Urothelium cell line (cell line): ENCODE data around the gene ING1.
A peak's percentile ranks its signal among the peaks of the same experiment; 100 is the strongest.
"Not testable (repeated sequence)": the region's sequence is repeated elsewhere in the genome, so short reads cannot be mapped to it uniquely, and the experiment has no call there.

Source experiments
- DNase-seq: peaks from one replicate; pipeline ENCODE4 v3.0.0; 2011; ENCODE audit warnings: low spot score, mixed read lengths
- FAIRE-seq: peaks from 2 replicates; lab custom pipeline; 2011; peaks lifted over from hg19 to GRCh38; lab: Jason Lieb, UNC

Gene ING1

DNA sequence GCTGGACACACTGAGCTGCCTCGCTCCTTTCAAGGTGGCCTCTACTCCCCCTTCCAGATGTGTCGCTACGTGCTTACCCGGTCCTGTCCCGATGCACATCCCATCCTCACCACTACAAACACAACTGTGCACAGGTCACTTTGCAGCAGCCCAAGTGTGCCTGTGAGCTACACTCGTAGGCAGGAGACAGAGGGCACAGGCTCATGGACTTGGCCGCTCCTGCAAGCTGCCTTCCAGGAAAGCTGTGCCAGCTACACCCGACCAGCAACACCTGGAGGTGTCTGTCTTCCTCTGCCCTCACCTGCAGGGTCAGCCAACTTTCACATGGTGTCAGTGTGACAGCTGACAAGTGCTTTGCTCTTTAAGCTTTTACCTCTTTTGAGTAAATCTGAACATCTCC lies 23.0 kb upstream of the ING1 start:
- DNase-seq (no peak), FAIRE-seq (no peak)

DNA sequence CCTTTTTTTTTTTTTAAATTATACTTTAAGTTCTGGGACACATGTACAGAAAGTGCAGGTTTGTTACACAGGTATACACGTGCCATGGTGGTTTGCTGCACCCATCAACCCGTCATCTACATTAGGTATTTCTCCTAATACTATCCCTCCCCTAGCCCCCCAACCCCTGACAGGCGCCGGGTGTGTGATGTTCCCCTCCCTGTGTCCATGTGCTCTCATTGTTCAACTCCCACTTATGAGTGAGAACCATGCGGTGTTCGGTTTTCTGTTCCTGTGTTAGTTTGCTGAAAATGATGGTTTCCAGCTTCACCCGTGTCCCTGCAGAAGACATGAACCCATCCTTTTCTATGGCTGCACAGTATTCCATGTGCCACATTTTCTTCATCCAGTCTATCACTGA lies 17.7 kb upstream of the ING1 start:
- DNase-seq, FAIRE-seq: not testable (repeated sequence)

DNA sequence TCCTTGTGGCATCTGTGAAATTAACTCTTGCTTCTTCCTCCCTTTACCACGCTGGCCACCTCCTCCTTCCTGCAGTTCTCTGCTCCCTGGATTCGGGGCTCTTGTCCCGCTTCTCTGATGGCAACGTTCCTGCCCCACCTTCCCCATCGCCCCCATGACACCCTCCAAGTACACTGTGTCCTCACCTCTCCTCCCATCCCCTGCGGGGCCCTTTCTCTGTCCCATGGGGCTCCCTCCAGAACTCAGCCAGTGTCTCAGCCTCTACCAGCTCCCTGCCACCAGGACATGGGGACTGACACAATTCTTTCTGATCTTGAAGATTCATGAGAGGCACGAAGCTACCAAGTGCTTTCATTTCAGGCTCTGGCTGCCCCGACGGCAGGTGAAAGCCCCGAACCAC lies 16.7 kb upstream of the ING1 start:
- DNase-seq (no peak), FAIRE-seq (no peak)

DNA sequence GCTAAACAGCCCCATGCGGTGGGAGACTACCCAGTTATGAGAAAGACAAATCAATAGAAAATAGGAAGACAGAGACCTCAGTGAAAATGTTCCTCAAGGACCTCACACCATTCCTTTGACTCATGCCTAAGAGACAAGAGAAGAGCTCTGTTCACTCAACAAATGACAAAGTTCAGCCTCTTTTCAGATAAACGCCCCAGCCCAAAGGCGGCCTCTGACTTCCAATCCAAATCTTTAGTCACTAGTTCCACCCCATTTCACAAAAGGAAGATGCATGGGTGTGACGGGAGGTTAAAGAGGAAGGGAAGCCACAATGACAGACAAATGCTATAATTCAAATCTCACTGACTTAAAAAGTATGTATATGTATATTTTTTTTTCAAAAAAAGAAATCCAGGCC lies 15.7 kb upstream of the ING1 start:
- FAIRE-seq (no peak), DNase-seq (no peak)

DNA sequence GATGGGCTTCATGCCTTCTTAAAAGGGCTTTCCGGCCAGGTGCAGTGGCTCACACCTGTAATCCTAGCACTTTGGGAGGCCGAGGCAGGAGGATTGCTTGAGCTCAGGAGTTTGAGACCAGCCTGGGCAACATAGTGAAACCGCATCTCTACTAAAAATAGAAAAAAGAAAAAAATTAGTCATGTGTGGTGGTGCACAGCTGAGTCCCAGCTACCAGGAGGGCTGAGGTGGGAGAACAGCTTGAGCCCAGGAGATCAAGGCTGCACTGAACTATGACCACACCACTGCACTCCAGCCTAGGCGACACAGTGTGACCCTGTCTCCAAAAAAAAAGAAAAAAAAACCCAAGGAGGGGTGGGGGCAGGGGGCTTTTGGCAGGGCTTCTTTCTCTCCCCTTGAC lies 14.8 kb upstream of the ING1 start:
- no peak for DNase-seq
- no peak for FAIRE-seq

DNA sequence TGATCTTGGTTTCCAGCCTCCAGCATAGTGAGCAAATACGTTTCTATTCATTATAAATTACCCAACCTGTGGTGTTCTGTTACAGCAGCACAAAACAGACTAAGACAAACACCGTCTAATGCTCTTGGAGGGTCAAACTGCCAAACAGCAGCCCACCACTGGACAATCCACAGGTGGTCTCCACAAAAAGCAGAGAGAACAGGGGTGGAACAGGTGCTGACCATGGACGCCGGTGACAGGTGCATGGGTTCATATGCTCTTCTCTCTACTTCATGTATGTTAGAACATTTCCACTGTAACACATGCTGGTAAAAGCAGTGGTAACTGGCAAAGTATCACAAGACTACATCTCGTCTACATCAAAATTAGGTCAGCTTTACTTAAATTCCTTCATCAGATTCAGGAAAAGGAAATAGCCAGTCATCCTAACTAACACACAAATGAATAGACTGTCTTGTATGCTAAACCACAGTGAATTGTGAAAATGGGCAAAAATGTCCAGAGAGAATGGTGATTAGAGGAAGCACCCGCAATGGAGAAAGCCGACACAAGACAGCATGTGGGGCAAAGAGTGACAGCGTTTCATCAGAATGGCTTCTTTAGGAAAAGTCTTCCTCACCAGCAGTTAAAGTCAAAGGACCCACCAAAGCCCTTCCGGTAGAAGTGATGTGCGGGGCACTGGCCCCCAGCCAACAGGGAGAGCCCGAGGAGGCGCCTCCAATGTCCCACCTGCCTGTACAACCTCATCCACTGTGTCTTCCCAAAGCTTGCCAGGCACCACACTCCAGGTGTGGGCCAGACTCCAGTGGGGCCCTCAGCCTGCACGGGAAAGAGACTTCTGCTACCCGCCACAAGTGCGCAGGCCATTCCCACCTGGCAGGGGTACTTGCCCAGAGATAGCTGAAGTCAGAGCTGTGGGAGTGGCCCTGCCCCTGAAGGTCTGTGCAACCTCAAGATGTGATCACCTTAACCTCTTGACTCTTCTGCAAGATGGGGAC lies 14.1 kb upstream of the ING1 start:
- FAIRE-seq (no peak), DNase-seq (no peak)

DNA sequence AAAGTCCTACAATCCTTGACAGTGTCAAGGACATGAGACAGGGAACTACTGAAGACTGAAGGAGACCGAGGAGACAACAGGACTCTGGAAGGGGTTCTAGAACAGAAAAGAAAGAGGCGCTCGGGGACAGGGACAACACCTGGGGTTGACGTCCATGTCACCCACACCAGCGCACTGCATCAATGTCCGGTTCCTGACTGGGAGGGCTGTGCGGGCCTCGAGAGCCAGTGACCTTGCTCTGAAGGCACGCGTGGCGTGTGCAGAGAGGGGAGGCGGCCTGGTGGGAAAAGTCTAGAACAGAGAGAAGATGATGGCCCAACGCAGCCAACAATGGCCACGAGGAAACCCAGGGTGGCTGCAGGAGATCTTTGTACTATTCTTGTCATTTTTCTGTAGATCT lies 13.3 kb upstream of the ING1 start:
- DNase-seq, result no peak
- FAIRE-seq, result no peak

DNA sequence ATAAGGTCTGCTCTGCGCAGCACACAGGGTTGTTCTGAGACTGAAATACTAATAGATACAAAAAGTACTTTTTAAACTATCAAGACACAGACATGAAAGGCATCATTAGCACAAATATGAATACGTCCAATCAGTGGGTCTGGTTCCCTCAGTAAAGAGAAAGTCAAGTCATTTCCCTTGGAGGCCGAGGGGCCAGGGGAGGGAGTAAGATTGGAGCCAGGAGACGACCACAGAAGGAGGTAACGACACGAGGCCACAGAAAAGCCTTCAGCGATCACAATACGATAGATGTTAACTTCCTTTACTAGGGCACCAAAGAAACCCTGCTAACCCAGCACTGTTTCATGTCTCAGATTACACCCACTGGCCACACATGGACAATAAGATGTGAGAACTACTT lies 12.9 kb upstream of the ING1 start:
- FAIRE-seq, result no peak
- DNase-seq, result no peak

DNA sequence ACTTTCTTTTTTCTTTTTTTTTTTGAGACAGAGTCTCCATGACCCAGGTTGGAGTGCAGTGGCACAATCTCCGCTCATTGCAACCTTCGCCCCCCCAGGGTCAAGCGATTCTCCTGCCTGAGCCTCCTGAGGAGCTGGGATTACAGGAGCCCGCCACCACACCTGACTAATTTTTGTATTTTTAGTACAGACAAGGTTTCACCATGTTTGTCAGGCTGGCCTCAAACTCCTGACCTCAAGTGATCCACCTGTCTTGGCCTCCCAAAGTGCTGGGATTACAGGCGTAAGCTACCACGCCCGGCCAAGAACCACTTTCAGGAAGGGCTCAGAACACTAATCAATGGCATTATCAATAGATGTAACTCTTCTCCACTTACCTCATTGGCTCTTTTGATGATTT lies 12.4 kb upstream of the ING1 start:
- DNase-seq, FAIRE-seq: not testable (repeated sequence)

DNA sequence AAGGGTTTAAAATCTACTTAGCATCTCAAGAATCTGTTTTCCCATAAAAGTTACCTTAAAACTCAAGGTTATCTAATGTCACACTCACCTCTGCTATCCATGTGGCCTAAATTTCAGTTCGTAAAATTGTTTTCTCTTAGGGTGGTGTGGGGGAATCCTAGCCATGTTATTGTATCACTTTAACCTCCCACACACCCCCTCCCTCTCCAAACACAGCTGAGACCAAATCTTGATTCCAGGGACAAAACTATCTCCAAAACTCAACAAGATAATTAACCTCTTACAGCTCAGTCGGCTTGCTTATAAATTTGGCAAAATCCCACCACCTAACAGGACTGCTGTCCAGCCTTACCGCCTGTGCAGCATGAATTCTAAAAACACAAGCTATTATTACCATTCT lies 11.4 kb upstream of the ING1 start:
- DNase-seq, result no peak
- no peak for FAIRE-seq

DNA sequence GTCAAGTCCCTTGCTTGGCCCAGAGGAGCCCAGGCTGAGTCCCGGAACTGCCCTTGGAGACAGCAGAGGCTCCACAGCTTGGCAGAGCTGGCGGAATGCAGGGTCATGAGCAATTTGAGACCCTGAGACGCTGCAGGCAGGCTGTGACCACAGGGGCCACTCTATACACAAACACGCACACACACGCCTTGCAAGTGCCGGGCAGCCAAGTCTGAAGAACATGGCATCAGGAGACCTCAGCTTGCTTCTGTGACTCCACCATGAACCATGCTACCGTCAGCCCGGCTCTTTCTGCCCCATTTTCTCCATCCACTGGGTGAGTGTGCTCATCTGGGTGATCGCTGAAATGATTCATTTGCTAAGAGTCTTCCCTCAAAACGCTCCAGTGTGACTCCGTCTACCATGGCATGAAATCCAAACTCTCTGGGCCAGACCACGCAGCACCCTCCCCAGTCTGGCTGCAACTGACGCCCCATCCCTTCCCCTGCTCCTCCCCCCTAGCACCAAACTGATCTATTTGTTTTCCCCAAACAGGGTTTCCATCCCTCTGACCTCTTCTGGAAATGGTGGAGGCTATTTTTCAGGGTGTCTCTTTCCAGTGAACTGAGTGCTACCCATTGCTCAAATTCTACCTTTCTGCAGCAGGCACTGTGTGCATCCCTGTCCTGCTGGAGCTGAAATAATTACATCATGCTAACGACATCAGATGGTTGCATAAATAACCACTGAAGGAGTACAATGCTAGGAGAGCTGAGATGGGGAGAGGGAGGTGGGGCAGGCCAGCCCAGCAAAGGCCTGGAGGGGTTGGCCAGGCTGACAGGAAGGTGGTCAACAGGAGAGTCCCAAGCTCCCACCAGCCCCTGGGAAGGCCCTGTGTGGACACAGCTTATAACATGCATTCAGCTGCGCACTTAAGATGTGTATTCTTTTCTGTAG lies 10.6 kb upstream of the ING1 start:
- DNase-seq, result no peak
- FAIRE-seq, result no peak

DNA sequence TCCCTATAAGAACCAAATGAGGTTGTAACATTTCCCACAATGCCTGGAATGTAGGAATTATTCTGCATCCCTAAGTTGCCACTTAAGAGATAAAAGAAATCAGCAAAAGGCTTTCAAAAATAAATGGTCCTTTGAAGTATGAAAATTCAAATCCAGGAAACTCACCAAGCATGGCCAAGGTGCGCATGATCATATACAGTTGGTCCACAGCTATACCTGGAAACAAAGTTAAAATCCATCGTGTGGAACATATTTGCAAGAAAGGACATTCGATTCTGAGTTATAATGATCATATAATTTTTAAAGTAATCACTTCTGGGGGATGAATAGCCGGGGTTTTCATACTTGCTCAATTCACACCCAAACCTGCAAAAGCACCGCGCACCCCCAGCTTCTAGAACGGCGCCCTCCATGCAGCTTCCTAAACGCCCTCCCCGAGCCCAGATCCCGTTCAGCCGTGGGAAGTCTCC lies 8.1 kb upstream of the ING1 start:
- DNase-seq (no peak), FAIRE-seq (no peak)

DNA sequence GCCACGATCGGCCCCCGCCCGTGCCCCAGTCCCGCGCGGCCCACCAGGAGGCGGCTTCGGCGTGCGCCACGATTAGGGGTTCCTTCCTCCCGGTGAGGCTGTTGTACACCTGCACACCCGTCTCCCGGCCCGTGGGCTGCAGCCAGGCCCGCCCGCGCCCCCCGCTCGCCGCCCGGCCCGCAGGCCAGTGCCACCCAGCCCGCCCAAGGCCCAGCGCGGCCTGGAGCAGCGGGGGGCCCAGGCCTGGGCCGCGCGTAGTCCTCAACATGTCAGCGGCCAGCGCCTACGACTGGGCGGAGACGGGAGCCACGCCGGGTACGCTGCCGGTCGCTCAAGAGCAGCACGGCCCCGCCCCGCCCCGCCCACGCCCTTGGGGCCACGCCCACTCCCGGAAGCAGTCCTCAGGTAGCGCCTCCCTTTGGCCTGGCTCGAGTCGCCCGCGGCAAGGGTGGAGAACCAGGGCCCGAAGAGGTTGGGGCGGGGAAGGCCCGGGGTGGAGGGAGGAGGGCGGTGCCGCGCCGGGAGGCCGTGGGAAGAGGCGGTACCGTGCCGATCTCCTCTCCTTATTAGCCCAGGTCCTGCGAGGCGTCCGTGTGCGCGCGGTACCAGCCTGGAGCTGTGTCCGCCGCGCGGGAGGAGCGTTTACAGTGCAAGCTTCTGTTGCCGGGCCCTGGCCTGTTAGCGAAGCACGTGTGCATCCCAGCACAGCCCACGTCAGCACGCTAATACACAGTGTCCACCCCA lies 7.5 kb upstream of the ING1 start, which contains the start of gene CARS2:
Gene CARS2 (minus strand): TSS at position 291 of the 744 bp plus-strand sequence. CDS start 23 bp downstream, at position 268.
- DNase-seq (peak; percentile 93), FAIRE-seq (no peak)

DNA sequence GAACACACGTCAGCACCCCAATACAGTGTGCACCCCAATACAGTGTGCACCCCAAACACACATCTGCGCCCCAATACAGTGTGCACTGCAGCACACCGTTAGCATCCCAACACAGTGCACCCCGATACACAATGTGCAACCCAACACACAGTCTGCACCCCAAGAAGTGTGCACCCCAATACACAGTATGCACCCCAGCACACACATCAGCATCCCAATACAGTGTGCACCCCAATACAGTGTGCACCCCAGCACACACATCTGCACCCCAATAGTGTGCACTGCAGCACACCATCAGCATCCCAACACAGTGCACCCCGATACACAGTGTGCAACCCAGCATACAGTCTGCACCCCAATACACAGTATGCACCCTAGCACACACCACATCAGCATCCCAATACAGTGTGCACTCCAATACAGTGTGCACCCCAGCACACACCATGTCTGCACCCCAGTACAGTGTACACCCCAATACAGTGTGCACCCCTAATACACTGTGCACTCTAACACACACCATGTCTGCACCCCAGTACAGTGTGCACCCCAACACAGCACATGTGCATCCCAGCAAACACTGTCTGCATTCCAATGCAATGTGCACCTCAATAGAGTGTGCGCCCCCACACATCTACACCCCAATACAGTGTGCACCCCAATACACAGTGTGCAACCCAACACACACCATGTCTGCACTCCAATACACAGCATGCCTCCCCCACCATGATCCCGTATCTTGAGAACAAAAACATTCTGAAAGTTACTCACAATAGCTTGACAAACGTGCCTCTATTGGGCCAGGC lies 6.7 kb upstream of the ING1 start:
- FAIRE-seq (no peak), DNase-seq (no peak)

DNA sequence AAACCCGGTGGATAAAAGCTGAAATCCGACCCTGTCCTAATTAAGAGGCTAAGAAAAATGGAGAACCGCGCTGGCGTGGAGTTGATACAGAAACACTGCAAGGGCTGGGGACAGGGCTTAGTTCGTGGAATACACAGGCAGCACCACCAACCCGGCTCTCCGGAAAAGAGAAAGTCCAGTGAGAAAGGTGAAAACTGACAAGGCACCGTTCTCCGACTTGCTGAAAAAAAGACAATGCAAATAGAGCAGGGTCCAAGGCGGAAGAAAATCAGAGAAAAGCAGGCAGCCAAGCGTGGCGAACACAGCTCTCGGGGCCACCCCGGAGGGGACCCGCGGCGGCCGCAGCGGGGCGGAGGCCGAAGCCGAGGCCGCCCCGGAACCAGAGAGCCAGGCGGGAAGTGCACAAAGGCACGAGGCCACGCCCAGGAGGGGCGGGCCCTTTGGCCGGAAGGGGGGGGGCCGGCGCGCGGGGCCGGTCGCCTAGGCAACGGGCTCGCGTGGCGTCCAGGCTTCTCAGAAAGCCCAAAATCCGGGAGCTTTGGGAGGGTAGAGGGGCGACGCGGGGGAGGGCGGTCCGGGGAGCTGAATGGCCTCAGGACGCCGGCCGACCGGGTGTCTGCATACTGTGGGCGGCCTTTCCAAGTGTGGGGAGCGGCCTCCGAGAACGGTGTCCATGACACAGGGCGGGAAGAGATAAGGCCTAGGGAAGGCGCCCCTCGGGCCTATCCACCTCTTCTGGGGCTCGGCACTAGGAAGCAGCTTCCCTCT lies 1.2 kb upstream of the ING1 start:
- DNase-seq (peak; percentile 83), FAIRE-seq (no peak)

DNA sequence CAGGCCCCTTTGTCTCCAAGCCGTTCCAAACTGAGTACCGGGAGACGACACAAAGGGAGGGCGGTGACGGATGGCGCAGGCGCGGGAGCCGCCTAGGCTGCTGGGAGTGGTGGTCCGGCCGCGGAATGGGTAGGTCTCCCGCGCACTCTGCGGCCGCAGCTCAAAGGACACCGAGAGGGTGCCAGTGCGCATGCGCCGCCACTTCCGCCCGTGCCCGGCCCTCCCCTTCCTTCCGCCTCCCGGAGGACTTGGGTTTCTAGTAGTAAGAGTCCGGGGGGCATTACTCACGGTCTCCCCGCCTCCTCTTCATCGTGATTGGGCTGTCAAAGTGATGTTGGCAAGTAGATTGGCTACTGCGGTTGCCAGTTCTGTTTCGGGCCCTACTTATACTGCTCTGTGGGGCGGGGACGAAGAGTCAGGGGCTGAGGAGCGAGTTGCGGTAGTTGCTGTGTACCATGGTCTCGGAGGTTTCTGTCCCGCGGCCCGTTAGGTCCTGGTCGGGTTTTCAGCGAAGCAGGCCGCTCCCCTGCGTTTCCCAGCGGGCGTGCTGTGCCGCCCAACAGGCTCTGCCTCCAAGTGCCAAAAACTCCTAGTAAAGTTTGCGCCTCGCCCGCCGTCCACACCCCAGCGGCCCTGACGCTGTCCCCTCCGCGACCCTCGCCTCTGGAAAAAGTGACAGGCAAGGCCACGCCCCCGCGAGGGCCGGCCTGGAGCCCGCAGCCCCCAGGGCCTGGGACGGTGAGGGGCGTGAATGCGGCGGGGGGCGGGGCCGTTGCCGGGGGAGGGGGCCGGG lies 455 bp upstream of the ING1 start:
- no peak for FAIRE-seq
- peak; percentile 88 for DNase-seq

DNA sequence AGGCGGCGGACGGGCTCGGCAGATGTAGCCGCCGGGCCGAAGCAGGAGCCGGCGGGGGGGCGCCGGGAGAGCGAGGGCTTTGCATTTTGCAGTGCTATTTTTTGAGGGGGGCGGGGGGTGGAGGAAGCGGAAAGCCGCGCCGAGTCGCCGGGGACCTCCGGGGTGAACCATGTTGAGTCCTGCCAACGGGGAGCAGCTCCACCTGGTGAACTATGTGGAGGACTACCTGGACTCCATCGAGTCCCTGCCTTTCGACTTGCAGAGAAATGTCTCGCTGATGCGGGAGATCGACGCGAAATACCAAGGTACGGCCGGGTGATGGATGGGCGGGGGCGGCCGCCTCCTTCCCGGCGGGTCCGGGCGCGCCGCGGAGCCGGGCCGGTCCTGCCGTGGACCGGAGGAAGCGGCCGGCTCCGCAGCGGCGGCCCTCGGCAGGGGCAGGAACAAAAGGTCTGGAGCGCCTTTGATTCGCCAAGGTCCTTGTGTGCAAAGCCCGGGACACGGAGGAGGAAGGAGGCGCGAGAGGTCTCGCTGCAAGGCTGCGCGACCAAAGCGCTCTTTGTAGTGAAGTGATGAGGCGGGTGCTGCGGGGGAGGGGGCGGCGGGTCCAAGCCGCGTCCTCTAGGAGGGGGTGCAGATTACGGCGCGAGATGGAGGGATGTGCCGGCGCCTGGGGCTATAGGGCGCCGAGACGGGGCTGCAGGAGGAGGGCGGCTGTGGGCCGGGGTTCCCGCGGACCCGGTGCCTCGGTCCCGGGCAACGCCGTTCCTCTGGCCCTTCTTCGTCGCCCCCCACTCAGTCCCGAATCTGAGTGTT lies 689 bp downstream of the ING1 start:
- FAIRE-seq (no peak), DNase-seq (no peak)
